DND-41 (cell line): ENCODE results near the gene MOGAT2.

Source experiments
- CTCF ChIP-seq: IDR thresholded peaks from 2 replicates; pipeline ENCODE4 v1.5.1; 2012; ENCODE audit warnings: borderline replicate concordance, low read length, moderate library complexity, mild to moderate bottlenecking; ENCODE audit not compliant: poor library complexity, severe bottlenecking; ENCODE audit errors: extremely low read depth
- EZH2 ChIP-seq: IDR thresholded peaks from 3 replicates; pipeline ENCODE4 v1.6.1; 2012; ENCODE audit warnings: borderline replicate concordance, low read depth, mild to moderate bottlenecking, moderate library complexity, low read length, inconsistent platforms; ENCODE audit not compliant: severe bottlenecking

- TF ChIP-seq CTCF = no peak
- no peak for TF ChIP-seq EZH2
Measured at GRCh38 chr11:75767228-75767572, 49.6 kb downstream of the MOGAT2 start.
